ENCODE data around the gene SDK1. TPM values are rescaled to one million over a fixed set of nuclear protein-coding genes. Genes with fewer than 3 reads are reported as not detected.

Gene SDK1
- total and polyA plus RNA-seq, 2 of the 8 experiments (the other 6 are each of a cell fraction or from before 2014, with no cell fraction given): 3.3 to 7.2 TPM

DNA sequence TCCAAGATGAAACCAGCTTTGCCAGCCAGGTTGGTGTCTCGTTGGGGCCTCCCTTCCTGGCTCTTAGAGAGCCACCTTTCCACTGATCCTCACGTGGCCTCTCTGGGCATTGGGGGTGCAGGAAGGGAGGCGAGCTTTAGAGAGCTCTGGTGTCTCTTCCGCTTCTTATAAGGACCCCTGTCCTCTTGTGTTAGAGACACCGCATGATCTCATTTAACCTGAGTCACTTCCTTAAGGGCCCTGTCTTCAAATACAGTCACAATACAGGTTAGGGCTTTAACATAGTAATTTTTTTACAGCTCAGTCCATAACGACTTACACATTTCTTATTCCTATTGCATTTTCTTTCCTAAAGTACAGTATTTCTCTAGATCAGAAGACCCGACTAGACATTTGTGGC lies 535.8 kb downstream of the SDK1 start (continued):
- TF ChIP-seq, protein P1, sequence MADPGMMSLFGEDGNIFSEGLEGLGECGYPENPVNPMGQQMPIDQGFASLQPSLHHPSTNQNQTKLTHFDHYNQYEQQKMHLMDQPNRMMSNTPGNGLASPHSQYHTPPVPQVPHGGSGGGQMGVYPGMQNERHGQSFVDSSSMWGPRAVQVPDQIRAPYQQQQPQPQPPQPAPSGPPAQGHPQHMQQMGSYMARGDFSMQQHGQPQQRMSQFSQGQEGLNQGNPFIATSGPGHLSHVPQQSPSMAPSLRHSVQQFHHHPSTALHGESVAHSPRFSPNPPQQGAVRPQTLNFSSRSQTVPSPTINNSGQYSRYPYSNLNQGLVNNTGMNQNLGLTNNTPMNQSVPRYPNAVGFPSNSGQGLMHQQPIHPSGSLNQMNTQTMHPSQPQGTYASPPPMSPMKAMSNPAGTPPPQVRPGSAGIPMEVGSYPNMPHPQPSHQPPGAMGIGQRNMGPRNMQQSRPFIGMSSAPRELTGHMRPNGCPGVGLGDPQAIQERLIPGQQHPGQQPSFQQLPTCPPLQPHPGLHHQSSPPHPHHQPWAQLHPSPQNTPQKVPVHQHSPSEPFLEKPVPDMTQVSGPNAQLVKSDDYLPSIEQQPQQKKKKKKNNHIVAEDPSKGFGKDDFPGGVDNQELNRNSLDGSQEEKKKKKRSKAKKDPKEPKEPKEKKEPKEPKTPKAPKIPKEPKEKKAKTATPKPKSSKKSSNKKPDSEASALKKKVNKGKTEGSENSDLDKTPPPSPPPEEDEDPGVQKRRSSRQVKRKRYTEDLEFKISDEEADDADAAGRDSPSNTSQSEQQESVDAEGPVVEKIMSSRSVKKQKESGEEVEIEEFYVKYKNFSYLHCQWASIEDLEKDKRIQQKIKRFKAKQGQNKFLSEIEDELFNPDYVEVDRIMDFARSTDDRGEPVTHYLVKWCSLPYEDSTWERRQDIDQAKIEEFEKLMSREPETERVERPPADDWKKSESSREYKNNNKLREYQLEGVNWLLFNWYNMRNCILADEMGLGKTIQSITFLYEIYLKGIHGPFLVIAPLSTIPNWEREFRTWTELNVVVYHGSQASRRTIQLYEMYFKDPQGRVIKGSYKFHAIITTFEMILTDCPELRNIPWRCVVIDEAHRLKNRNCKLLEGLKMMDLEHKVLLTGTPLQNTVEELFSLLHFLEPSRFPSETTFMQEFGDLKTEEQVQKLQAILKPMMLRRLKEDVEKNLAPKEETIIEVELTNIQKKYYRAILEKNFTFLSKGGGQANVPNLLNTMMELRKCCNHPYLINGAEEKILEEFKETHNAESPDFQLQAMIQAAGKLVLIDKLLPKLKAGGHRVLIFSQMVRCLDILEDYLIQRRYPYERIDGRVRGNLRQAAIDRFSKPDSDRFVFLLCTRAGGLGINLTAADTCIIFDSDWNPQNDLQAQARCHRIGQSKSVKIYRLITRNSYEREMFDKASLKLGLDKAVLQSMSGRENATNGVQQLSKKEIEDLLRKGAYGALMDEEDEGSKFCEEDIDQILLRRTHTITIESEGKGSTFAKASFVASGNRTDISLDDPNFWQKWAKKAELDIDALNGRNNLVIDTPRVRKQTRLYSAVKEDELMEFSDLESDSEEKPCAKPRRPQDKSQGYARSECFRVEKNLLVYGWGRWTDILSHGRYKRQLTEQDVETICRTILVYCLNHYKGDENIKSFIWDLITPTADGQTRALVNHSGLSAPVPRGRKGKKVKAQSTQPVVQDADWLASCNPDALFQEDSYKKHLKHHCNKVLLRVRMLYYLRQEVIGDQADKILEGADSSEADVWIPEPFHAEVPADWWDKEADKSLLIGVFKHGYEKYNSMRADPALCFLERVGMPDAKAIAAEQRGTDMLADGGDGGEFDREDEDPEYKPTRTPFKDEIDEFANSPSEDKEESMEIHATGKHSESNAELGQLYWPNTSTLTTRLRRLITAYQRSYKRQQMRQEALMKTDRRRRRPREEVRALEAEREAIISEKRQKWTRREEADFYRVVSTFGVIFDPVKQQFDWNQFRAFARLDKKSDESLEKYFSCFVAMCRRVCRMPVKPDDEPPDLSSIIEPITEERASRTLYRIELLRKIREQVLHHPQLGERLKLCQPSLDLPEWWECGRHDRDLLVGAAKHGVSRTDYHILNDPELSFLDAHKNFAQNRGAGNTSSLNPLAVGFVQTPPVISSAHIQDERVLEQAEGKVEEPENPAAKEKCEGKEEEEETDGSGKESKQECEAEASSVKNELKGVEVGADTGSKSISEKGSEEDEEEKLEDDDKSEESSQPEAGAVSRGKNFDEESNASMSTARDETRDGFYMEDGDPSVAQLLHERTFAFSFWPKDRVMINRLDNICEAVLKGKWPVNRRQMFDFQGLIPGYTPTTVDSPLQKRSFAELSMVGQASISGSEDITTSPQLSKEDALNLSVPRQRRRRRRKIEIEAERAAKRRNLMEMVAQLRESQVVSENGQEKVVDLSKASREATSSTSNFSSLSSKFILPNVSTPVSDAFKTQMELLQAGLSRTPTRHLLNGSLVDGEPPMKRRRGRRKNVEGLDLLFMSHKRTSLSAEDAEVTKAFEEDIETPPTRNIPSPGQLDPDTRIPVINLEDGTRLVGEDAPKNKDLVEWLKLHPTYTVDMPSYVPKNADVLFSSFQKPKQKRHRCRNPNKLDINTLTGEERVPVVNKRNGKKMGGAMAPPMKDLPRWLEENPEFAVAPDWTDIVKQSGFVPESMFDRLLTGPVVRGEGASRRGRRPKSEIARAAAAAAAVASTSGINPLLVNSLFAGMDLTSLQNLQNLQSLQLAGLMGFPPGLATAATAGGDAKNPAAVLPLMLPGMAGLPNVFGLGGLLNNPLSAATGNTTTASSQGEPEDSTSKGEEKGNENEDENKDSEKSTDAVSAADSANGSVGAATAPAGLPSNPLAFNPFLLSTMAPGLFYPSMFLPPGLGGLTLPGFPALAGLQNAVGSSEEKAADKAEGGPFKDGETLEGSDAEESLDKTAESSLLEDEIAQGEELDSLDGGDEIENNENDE (IDR thresholded peaks at IDR 0.05; ENCODE audit: insufficient replicate concordance, low read length): no peak
- no peak for TF ChIP-seq RAD21 (IDR thresholded peaks at IDR 0.05 in 1 of 2, conservative IDR thresholded peaks at IDR 0.05 in 1 of 2; ENCODE audit: low read depth in 2 of 2, low read length in 2 of 2)
- TF ChIP-seq SAP30 (IDR thresholded peaks at IDR 0.05; ENCODE audit: insufficient read depth, insufficient replicate concordance, low read length): no peak
- TF ChIP-seq SP2 (IDR thresholded peaks at IDR 0.05; ENCODE audit: low read length): no peak
- no peak for TF ChIP-seq ASH2L (IDR thresholded peaks at IDR 0.05; ENCODE audit: low read length)
- no peak for TF ChIP-seq CBX8 (IDR thresholded peaks at IDR 0.05; ENCODE audit: borderline replicate concordance, low read depth, low read length)
- no peak for TF ChIP-seq BCL11A (IDR thresholded peaks at IDR 0.05; ENCODE audit: low read depth in 2 of 2, low read length in 2 of 2)
- no peak for TF ChIP-seq EZH2 (IDR thresholded peaks at IDR 0.05; ENCODE audit: low read depth, low read length, severe bottlenecking)
- no peak for TF ChIP-seq SIRT6 (IDR thresholded peaks at IDR 0.05; ENCODE audit: low read length)
- TF ChIP-seq CREB1 (IDR thresholded peaks at IDR 0.05): no peak
